ENCODE data around the gene DHX57.

- TF ChIP-seq CTCF (IDR thresholded peaks at IDR 0.05) (no peak), POLR2AphosphoS5 (IDR thresholded peaks at IDR 0.05) (no peak), EP300 (IDR thresholded peaks at IDR 0.05) (no peak)
These were observed 126.6 kb downstream of the DHX57 start for GRCh38 chr2:38748943-38749804.
